OCI-LY3 (cell line): ENCODE measurements around the gene ZBTB43.

Source experiments
- EZH2phosphoT487 ChIP-seq: fragments of 200-600 bp; shearing (Covaris generic); IDR thresholded peaks from 2 replicates; pipeline ENCODE4 v1.6.1; 2018; ENCODE audit warnings: antibody characterized with exemption, mixed run types, low read depth
- TF ChIP-seq, protein P1 (sequence below): fragments of 200-600, 300-600 bp; sonication (generic); IDR thresholded peaks from 2 replicates; pipeline ENCODE4 v1.5.1; 2014; ENCODE audit warnings: antibody characterized with exemption, low read length, low read depth

DNA sequence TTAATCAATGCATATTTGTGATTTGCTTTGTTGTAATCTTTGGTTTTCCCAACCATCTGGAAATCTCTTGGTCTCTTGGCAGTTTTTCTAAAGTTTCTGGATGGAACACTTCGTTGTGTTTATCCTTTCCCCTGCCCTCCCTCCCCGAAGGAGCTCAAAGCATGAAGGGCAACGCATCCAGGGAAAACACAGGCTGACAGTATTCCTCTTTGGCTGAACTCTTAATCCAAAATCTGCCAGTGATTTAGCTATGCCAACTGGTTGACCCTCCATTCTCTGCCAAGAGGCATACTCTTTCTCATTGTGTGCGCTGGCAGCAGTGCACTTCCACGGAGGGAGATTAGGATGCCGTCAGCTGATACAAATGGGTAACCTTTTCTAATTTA, 76.1 kb downstream of the ZBTB43 start:
- TF ChIP-seq, protein P1, sequence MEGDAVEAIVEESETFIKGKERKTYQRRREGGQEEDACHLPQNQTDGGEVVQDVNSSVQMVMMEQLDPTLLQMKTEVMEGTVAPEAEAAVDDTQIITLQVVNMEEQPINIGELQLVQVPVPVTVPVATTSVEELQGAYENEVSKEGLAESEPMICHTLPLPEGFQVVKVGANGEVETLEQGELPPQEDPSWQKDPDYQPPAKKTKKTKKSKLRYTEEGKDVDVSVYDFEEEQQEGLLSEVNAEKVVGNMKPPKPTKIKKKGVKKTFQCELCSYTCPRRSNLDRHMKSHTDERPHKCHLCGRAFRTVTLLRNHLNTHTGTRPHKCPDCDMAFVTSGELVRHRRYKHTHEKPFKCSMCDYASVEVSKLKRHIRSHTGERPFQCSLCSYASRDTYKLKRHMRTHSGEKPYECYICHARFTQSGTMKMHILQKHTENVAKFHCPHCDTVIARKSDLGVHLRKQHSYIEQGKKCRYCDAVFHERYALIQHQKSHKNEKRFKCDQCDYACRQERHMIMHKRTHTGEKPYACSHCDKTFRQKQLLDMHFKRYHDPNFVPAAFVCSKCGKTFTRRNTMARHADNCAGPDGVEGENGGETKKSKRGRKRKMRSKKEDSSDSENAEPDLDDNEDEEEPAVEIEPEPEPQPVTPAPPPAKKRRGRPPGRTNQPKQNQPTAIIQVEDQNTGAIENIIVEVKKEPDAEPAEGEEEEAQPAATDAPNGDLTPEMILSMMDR: no peak
- TF ChIP-seq EZH2phosphoT487: no peak
